GM12878 (cell line): ENCODE results near the gene RAET1G. TPM values are rescaled to one million over a fixed set of nuclear protein-coding genes. Genes with fewer than 3 reads are reported as not detected.

ENCODE experiments used
- ATAC-seq: fragments of 200-7000 bp; cut with Tn5 transposase; 3 replicates; pipeline ENCODE4 v1.9.1; 2020; ENCODE audit warnings: mild to moderate bottlenecking, moderate library complexity
- BruUV-seq: library from RNA; stranded (reverse); fragments of 400-500 nt; replicated peaks from 2 replicates; lab custom pipeline; 2021; lab: Mats Ljungman, UMichigan
- CTCF ChIA-PET: fragments of 300-600 bp; sonication (Branson Sonifier 250); formaldehyde crosslinking; extraction: SDS; loops from one replicate; lab custom pipeline; 2021; ENCODE audit warnings: inconsistent platforms; lab: Yijun Ruan, JAX
- POLR2A ChIA-PET: fragments of 350-600 bp; formaldehyde crosslinking; extraction: SDS; loops from one replicate; lab custom pipeline; 2021; ENCODE audit warnings: inconsistent platforms; lab: Charles Lee
- RAD21 ChIA-PET: fragments of 300-600 bp; sonication (Branson Sonifier 250); formaldehyde crosslinking; loops from one replicate; lab custom pipeline; 2023; ENCODE audit warnings: antibody characterized with exemption; ENCODE audit not compliant: unreplicated experiment; lab: Charles Lee
- SMC1A ChIA-PET: fragments of 300-600 bp; sonication (Branson Sonifier 250); formaldehyde crosslinking; loops from one replicate; lab custom pipeline; 2023; ENCODE audit not compliant: unreplicated experiment, uncharacterized antibody; lab: Charles Lee
- DNase-seq: peaks from one replicate; pipeline ENCODE4 v3.0.0-alpha.2; 2011; ENCODE audit warnings: low read depth, low spot score
- FAIRE-seq: peaks from 3 replicates; lab custom pipeline; 2011; peaks lifted over from hg19 to GRCh38; lab: Jason Lieb, UNC
- H2AFZ ChIP-seq: 2 replicates; pipeline ENCODE4 v1.6.0; 2011; ENCODE audit warnings: low read depth, low read length, control low read depth; ENCODE audit not compliant: control insufficient read depth
- H3K27ac ChIP-seq: 2 replicates; pipeline ENCODE4 v1.5.1; 2011; ENCODE audit warnings: control low read depth; ENCODE audit not compliant: control insufficient read depth, insufficient read depth
- H3K27me3 ChIP-seq, 2 experiments: replicated peaks in 1 of 2; 2 replicates each; pipeline versions ENCODE4 v1.6.0 to v1.6.1; 2011; ENCODE audit warnings: low read length in 1 of 2; ENCODE audit not compliant: control insufficient read depth in 2 of 2, insufficient read depth in 2 of 2
- H3K36me3 ChIP-seq, 2 experiments: 2 replicates each; pipeline ENCODE4 v1.5.1; 2011; ENCODE audit warnings: low read length in 1 of 2; ENCODE audit not compliant: control insufficient read depth in 2 of 2, insufficient read depth in 2 of 2
- H3K4me1 ChIP-seq: 2 replicates; pipeline ENCODE4 v1.6.1; 2011; ENCODE audit warnings: mild to moderate bottlenecking, low read length, moderate library complexity, mixed read lengths; ENCODE audit not compliant: control insufficient read depth, insufficient read depth
- H3K4me2 ChIP-seq: 2 replicates; pipeline ENCODE4 v1.6.0; 2011; ENCODE audit warnings: control low read depth; ENCODE audit not compliant: control insufficient read depth, insufficient read depth
- H3K4me3 ChIP-seq: fragments of 200-600 bp; sonication (generic); 2 replicates; pipeline ENCODE4 v1.5.1; 2016
- H3K79me2 ChIP-seq: 2 replicates; pipeline ENCODE4 v1.6.0; 2011; ENCODE audit warnings: low read length; ENCODE audit not compliant: control insufficient read depth, insufficient read depth
- H3K9ac ChIP-seq: 2 replicates; pipeline ENCODE4 v1.8.0; 2011; ENCODE audit warnings: low read length, control low read depth, mixed read lengths; ENCODE audit not compliant: control insufficient read depth, insufficient read depth
- H3K9me3 ChIP-seq: replicated peaks from 3 replicates; pipeline ENCODE4 v1.5.1; 2011; ENCODE audit warnings: mild to moderate bottlenecking, low read length; ENCODE audit not compliant: control insufficient read depth, insufficient read depth
- H4K20me1 ChIP-seq: 2 replicates; pipeline ENCODE4 v1.6.0; 2011; ENCODE audit not compliant: control insufficient read depth, insufficient read depth
- CTCF ChIP-seq, 3 experiments: IDR thresholded peaks in 2 of 3; conservative IDR thresholded peaks in 1 of 3; 2 replicates each; pipeline ENCODE4 v1.5.1; 2011; ENCODE audit warnings: low read depth in 3 of 3, low read length in 3 of 3, mild to moderate bottlenecking in 3 of 3, control low read depth in 2 of 3, moderate library complexity in 2 of 3, inconsistent platforms in 1 of 3, mixed read lengths in 1 of 3; ENCODE audit not compliant: control insufficient read depth in 2 of 3, insufficient read depth in 1 of 3; ENCODE audit errors: extremely low read depth in 1 of 3
- IRF4 ChIP-seq: IDR thresholded peaks from 2 replicates; pipeline ENCODE4 v1.6.1; 2011; ENCODE audit warnings: low read depth, low read length
- PML ChIP-seq: IDR thresholded peaks from 2 replicates; pipeline ENCODE4 v1.6.1; 2012; ENCODE audit warnings: low read length, inconsistent platforms
- RAD21 ChIP-seq: IDR thresholded peaks from 2 replicates; pipeline ENCODE4 v1.6.1; 2011; ENCODE audit warnings: mild to moderate bottlenecking, low read depth, low read length, moderate library complexity; ENCODE audit not compliant: insufficient read depth
- SMAD1 ChIP-seq: fragments of 450-650 bp; IDR thresholded peaks from 2 replicates; pipeline ENCODE4 v1.6.1; 2018; ENCODE audit warnings: mild to moderate bottlenecking, low read depth; ENCODE audit not compliant: partially characterized antibody
- WRNIP1 ChIP-seq: IDR thresholded peaks from 2 replicates; pipeline ENCODE4 v1.6.1; 2011; ENCODE audit warnings: low read depth, low read length, improper control_type of control experiment, borderline replicate concordance
- ZNF207 ChIP-seq: fragments of 450-650 bp; IDR thresholded peaks from 2 replicates; pipeline ENCODE4 v1.6.1; 2014; ENCODE audit warnings: antibody characterized with exemption, mild to moderate bottlenecking, borderline replicate concordance
- ZNF217 ChIP-seq: fragments of 450-650 bp; IDR thresholded peaks from 2 replicates; pipeline ENCODE4 v1.6.1; 2017; ENCODE audit warnings: antibody characterized with exemption, mild to moderate bottlenecking
- ZNF687 ChIP-seq: fragments of 450-650 bp; IDR thresholded peaks from 2 replicates; pipeline ENCODE4 v1.6.1; 2017; ENCODE audit warnings: mild to moderate bottlenecking, moderate library complexity
- WGBS: methylation state at CpG from one replicate; pipeline ENCODE4 v1.1.6; 2016; ENCODE audit warnings: low lambda C conversion rate; ENCODE audit not compliant: insufficient replicate concordance, insufficient coverage; ENCODE audit errors: missing lambda C conversion rate; 5-methylcytosine and 5-hydroxymethylcytosine counted together
- in situ Hi-C: fragments of 300-500 bp; cut with MboI; formaldehyde crosslinking; loops from 9 replicates; pipeline ENCODE4 v1.14.3; 2018; ENCODE audit warnings: mixed read lengths
- intact Hi-C: fragments of 100-400 bp; cut with micrococcal nuclease; formaldehyde crosslinking; loops from one replicate; pipeline ENCODE4 v1.14.2; 2022; ENCODE audit not compliant: unreplicated experiment
- polyA plus RNA-seq, 11 experiments: library from polyadenylated mRNA; depleted of rRNA in 4 of 11; unstranded in 6 of 11; stranded (reverse) in 5 of 11; fragments of >200 nt; fragmentation: Nextera tagmentation in 4 of 11; fragmentation: Illumina TruSeq in 1 of 11; extraction: Ambion mirVana in 4 of 11; extraction: Trizol in 1 of 11; gene quantifications; 1 replicate in 1 of 11; 2 replicates in 10 of 11; pipeline versions ENCODE4 v1.2.1 to v1.2.3, GENCODE V29; 2011 to 2016; ENCODE audit warnings: inconsistent platforms in 2 of 11, missing spikeins in 2 of 11, low read depth in 1 of 11
- total RNA-seq, 4 experiments: library from RNA; depleted of rRNA in 3 of 4; stranded (reverse); fragments of >200 nt in 3 of 4; fragmentation: Illumina TruSeq in 1 of 4; extraction: Trizol in 1 of 4; gene quantifications; 2 replicates each; pipeline versions ENCODE4 v1.2.1 to v1.2.3, GENCODE V29; 2013 to 2021

RAET1G gene
- total and polyA plus RNA-seq, 10 of the 15 experiments (the other 5 are each of a cell fraction or from before 2014, with no cell fraction given), result not detected

- Histone ChIP-seq H3K4me3 (no peak overlapping the region), H2AFZ (no peak overlapping the region), H3K4me1 (no peaks in the 10 kb centered on the region), H4K20me1 (no peaks in the 10 kb centered on the region), H3K4me2 (no peak overlapping the region), H3K36me3 (no peaks in the 10 kb centered on the region), H3K9me3 (peaks cover 3% of the 10 kb centered on the region; the same call in 1 of the 3 replicates), H3K9ac (no peak overlapping the region), H3K27ac (no peak overlapping the region), H3K27me3 (peaks cover 2 to 6% of the 10 kb centered on the region in 2 experiments; a peak in 2 of 4 replicates), H3K79me2 (no peaks in the 10 kb centered on the region)
- POLR2A ChIA-PET, result no interaction called here
- in situ Hi-C loops (no loop called here), intact Hi-C loops (no loop called here)
- CTCF ChIA-PET, result interaction anchor here (1.0 kb wide), 1 partner anchor 70 kb away, joined by 3 read pairs; no protein-coding TSS in a partner anchor
- ATAC-seq (no peak), FAIRE-seq (no peak), DNase-seq (no peak)
- SMC1A ChIA-PET, result interaction anchor here (1.4 kb wide), 1 partner anchor 86 kb away, joined by 3 read pairs; no protein-coding TSS in a partner anchor
- RAD21 ChIA-PET, result no interaction called here
- BruUV-seq, result no TSS peak
- 51% methylated on average over 6 of the region's 6 CpGs for WGBS
- TF ChIP-seq WRNIP1 (no peak), CTCF (IDR thresholded peaks at IDR 0.05 in 2 of 3, conservative IDR thresholded peaks at IDR 0.05 in 1 of 3; ENCODE audit: control insufficient read depth in 2 of 3, extremely low read depth in 1 of 3, insufficient read depth in 1 of 3, low read depth in 3 of 3, low read length in 3 of 3) (no peak), ZNF687 (no peak), SMAD1 (no peak), ZNF207 (no peak), IRF4 (no peak), ZNF217 (no peak), RAD21 (no peak), PML (no peak)
Measured at GRCh38 chr6:149905911-149906371, 17.0 kb downstream of the RAET1G start.
